HG03175 (cell line): ENCODE results near the gene MERTK.
"Not testable (repeated sequence)": the region's sequence is repeated elsewhere in the genome, so short reads cannot be mapped to it uniquely, and the experiment has no call there.

Source experiments
- ATAC-seq: cut with Tn5 transposase; IDR thresholded peaks from one replicate; pipeline ENCODE4 v1.9.1; 2021; ENCODE audit warnings: mild to moderate bottlenecking, moderate library complexity; ENCODE audit not compliant: unreplicated experiment

The MERTK gene

GRCh38 chr2:112065966-112066365 is 167.6 kb downstream of the MERTK start:
- no peak for ATAC-seq

DNA sequence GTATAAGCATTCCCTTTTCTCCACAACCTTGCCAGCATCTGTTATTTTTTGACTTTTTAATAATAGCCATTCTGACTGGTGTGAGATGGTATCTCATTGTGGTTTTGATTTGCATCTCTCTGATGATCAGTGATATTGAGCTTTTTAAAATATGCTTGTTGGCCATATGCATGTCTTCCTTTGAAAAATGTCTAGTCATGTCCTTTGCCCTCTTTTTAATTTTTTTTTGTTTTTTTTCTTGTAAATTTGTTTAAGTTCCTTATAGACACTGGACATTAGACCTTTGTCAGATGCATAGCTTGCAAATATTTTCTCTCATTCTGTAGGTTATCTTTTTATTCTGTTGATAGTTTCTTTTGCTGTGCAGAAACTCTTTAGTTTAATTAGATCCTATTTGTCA is 171.4 kb downstream of the MERTK start:
- not testable (repeated sequence) for ATAC-seq

DNA sequence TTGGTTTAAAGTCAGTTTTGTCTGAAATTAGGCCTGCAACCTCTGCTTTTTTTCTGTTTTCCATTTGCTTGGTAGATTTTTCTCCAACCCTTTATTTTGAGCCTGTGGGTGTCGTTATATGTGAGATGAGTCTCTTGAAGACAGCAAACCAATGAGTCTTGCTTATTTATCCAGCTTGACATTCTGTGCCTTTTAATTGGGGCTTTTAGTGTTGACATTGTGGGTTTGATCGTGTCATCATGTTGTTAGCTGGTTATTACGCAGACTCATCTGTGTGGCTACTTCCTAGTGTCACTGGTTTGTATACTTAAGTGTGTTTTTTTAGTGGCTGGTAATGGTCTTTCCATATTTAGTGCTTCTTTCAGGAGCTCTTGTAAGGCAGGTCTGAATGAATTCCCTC is 175.5 kb downstream of the MERTK start:
- ATAC-seq = no peak

- no peak for ATAC-seq
These were observed 176.1 kb downstream of the MERTK start for GRCh38 chr2:112074506-112074905.

DNA sequence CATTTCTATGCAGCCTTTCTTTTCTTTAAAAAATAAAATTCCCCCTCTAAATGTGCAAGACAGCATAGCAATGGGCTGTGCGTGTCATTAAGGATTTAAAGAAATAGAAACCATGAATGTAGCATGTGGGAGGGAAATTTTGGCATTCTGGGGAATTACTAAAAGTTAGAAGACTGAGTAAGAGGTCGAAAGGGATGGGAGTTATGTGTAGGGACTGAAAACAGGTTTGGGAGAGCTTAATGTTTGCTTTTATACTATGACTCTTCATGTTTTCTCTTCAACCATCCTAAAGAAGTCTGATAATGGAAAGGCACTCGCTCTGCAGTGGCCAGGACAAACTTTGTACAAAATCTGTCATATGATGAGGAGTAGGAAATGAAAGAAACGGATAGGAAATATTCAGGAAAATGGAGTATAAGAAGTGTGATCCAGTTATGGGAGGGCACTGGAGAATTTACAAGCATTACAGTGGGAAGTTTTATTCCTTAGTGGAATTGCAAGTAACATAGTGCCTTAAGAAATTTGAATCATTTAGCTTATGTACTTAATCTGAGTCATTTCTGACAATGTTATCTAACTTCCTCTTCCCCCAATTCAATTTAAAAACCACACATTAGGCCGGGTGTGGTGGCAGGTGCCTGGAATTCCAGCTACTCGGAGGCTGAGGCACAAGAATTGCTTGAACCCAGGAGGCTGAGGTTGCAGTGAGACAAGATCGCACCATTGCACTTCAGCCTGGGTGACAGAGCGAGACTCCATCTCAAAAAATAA is 177.3 kb downstream of the MERTK start:
- no peak for ATAC-seq

DNA sequence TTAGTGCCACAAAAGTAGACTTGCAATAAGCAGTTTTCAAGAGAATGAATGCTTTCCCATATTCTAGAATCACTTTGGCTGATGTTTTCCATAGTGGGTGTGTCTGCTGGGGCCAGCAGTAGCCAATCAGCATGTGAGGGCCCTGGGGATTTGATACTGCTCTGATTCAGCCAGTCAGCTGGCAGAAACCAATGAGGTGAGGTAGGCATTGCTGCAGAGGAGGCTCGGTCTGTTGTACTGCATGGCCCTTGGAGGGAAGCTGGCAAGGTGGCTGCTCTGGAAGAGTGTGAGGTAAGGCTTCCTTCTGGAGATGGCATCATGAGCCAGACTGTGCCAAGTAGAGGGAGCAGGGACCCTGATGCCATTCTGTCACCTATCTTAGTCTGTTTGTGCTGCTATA is 179.4 kb downstream of the MERTK start:
- ATAC-seq = no peak
